GM10248 (cell line): ENCODE results near the gene MRPL2.

Source experiments
- CTCF ChIA-PET: fragments of 300-600 bp; sonication (Branson Sonifier 250); formaldehyde crosslinking; extraction: SDS; loops from one replicate; lab custom pipeline; 2021; ENCODE audit warnings: antibody characterized with exemption; lab: Yijun Ruan, JAX
- POLR2A ChIA-PET: fragments of 350-650 bp; sonication (Branson Sonifier 250); formaldehyde crosslinking; extraction: SDS; loops from one replicate; lab custom pipeline; 2020; ENCODE audit warnings: antibody characterized with exemption; lab: Yijun Ruan, JAX
- DNase-seq: peaks from one replicate; pipeline ENCODE4 v3.0.0; 2012; ENCODE audit errors: extremely low spot score
- TF ChIP-seq, protein P1 (sequence below): IDR thresholded peaks from 2 replicates; pipeline ENCODE4 v1.5.1; 2012; ENCODE audit warnings: mild to moderate bottlenecking, low read depth; ENCODE audit errors: extremely low read depth, missing control alignments, control extremely low read depth

The MRPL2 gene

DNA sequence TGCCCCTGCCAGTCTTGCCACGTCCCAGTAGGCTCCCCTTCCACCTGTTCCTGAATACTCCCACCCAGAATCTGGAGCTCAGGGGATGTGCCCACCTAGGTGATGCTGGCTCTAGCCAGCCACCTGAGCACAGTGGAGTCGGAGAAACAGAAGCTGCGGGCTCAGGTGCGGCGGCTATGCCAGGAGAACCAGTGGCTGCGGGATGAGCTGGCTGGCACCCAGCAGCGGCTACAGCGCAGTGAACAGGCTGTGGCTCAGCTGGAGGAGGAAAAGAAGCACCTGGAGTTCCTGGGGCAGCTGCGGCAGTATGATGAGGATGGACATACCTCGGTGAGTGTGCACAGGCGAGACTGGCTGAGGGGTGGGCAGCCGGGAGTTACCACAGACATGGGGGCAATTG is 3.6 kb upstream of the MRPL2 start:
- ChIA-PET CTCF (interaction anchor here (0.8 to 1.5 kb wide), 4 partner anchors 10 to 172 kb away, joined by 3 to 4 read pairs (median 3); partner anchors contain the start of gene KLHDC3), POLR2A (no interaction called here)
- TF ChIP-seq, protein P1, sequence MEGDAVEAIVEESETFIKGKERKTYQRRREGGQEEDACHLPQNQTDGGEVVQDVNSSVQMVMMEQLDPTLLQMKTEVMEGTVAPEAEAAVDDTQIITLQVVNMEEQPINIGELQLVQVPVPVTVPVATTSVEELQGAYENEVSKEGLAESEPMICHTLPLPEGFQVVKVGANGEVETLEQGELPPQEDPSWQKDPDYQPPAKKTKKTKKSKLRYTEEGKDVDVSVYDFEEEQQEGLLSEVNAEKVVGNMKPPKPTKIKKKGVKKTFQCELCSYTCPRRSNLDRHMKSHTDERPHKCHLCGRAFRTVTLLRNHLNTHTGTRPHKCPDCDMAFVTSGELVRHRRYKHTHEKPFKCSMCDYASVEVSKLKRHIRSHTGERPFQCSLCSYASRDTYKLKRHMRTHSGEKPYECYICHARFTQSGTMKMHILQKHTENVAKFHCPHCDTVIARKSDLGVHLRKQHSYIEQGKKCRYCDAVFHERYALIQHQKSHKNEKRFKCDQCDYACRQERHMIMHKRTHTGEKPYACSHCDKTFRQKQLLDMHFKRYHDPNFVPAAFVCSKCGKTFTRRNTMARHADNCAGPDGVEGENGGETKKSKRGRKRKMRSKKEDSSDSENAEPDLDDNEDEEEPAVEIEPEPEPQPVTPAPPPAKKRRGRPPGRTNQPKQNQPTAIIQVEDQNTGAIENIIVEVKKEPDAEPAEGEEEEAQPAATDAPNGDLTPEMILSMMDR: no peak
- DNase-seq: no peak

DNA sequence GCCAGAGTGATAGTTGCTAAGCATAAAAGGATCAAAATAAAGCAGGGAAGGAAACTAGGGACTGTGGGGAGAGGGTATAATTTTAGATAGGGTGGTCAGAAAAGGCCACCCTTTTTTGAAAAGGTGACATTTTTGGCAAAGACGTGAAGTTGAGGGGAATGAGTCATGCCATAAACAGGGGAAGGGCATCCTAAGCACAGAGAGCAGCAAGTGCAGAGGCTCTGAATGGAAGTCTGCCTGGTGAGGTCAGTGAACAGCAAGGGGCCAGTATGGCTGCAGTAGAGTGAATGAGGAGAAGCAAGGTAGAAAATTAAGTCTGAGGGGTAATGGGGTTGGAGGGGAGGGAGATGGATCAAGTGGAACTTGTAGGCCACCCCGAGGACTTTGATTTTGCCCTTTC is 2.6 kb upstream of the MRPL2 start:
- TF ChIP-seq, protein P1: no peak
- POLR2A ChIA-PET: no interaction called here
- CTCF ChIA-PET: interaction anchor here (1.8 kb wide), 2 partner anchors 7 to 55 kb away, joined by 5 read pairs; no protein-coding TSS in a partner anchor
- DNase-seq: no peak

DNA sequence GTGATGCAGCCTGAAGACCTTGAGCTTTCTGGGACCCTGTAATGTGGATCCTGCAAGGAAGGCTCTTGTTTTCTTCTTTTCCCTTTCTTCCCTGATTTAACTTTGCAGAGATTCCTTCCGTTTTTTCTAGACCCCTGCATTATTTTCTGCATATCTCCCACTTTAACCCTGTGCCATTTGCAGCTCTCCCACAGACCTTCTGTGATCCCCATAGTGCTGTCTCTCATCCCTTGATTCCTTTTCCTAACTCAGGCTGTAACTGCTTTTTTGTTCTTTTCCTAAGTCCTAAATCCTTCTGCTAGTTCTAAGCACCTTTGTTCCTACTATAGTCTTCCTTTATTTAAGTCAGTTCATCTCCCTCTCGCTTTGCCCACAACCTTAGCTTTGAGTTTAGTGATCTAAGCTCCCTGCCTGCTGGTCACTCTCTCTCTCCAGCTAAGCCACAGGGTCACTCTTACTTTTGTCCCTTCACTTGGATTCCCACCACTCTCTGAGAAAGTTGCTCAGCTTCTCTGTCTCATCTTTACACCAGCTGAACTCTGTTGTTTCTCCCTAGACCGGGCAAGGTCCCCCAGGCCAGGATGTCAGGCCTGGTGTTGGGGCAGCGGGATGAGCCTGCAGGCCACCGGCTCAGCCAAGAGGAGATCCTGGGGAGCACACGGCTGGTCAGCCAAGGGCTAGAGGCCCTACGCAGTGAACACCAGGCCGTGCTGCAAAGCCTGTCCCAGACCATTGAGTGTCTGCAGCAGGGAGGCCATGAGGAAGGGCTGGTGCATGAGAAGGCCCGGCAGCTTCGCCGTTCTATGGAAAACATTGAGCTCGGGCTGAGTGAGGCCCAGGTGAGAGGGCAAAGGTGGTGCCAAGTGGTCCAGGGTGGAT is 1.8 kb upstream of the MRPL2 start:
- TF ChIP-seq, protein P1: no peak
- ChIA-PET POLR2A (no interaction called here), CTCF (interaction anchor here (0.9 to 1.8 kb wide), 4 partner anchors 8 to 83 kb away, joined by 3 to 5 read pairs (median 4); no protein-coding TSS in a partner anchor)
- no peak for DNase-seq

DNA sequence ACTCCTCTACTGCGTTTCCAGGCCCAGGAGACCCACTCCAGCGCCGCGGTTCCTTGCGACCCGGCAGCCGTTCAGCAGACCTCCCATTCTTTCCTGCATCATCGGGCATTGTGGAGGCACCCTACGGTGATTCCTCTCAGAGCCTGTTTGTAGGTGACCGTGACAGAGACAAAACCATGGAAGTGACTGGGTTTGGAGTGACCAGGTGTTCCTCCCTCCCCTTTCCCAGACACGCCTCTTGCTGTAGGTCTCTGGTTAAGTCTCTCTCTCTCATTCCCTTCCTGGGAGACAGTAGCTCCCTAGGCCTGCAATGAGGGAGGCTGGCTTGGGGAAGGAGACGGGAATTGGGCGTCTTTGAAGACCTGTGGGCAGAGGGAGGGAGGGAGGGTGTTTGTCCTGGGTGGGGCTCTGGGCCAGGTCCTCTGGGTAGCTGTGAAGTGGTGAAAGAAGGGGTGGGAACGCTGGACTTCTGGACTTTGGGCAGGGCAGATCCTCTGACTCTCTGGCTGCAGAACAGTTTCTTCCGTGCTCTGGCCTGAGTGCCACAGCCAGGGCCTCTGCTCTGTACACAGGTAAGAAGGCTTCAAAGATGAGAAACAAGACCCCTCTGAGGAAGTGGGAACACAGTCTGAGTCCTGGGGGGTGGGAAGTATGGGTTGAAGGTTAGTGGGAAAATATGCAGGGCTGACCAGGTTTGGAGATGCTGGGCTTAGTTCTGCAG is 960 bp upstream of the MRPL2 start:
- DNase-seq: no peak
- TF ChIP-seq, protein P1: no peak
- ChIA-PET CTCF (interaction anchor here (0.9 to 1.8 kb wide), 4 partner anchors 9 to 83 kb away, joined by 3 to 5 read pairs (median 4); no protein-coding TSS in a partner anchor), POLR2A (interaction anchor here (1.1 kb wide), 1 partner anchor 11 kb away, joined by 5 read pairs; no protein-coding TSS in a partner anchor)

DNA sequence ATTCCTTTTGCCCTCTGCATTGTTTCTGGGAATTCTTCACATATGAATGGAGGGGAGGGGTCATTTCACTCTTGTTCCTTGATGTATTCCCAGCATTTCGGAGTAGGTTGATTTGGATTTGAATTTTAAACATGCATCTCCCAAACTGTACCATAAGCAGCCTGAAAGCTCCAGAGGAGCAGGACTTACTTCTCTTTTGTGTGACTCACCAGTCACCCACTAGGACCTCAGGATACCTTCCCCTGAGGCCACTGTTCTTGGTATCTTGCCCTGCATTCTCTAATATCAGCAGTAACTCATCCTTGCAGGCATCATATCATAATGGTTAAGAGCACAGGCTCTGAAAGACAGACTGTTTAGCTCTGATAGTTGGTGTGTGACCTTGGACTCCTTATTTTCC is 703 bp downstream of the MRPL2 start:
- ChIA-PET CTCF (interaction anchor here (1.1 to 2.0 kb wide), 2 partner anchors 48 to 85 kb away, joined by 3 to 5 read pairs; no protein-coding TSS in a partner anchor), POLR2A (interaction anchor here (1.1 kb wide), 1 partner anchor 10 kb away, joined by 5 read pairs; no protein-coding TSS in a partner anchor)
- DNase-seq: no peak
- TF ChIP-seq, protein P1: no peak

DNA sequence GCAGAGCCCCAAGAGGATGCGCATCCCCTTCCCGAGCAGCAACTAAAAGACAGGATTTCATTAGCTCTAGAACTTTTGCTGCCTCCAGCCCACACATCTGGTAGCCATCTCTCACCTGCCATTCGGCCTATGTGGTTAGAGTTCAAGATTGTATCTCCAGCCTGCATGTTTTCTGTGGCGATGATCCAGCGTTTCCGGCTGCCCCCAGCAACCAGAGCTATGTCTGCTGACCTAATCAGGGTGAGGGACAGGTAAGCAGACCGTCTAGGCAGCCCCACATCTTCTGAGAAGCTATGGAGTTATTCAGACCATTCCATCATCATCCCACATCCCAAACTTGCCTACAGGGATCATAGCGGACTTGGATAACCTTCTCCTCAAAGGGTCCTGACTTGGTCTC is 3.3 kb downstream of the MRPL2 start:
- TF ChIP-seq, protein P1: no peak
- POLR2A ChIA-PET: no interaction called here
- no peak for DNase-seq
- CTCF ChIA-PET: interaction anchor here (1.5 to 2.0 kb wide), 2 partner anchors 59 to 88 kb away, joined by 3 to 5 read pairs; no protein-coding TSS in a partner anchor
